Measurements from ENCODE around the gene CACUL1. TPM values are rescaled to one million over a fixed set of nuclear protein-coding genes. Genes with fewer than 3 reads are reported as not detected.
A peak's percentile ranks its signal among the peaks of the same experiment; 100 is the strongest.

Gene CACUL1
- total and polyA plus RNA-seq, 11 donors: 4.6 to 38.7 (median 23.9) TPM

DNA sequence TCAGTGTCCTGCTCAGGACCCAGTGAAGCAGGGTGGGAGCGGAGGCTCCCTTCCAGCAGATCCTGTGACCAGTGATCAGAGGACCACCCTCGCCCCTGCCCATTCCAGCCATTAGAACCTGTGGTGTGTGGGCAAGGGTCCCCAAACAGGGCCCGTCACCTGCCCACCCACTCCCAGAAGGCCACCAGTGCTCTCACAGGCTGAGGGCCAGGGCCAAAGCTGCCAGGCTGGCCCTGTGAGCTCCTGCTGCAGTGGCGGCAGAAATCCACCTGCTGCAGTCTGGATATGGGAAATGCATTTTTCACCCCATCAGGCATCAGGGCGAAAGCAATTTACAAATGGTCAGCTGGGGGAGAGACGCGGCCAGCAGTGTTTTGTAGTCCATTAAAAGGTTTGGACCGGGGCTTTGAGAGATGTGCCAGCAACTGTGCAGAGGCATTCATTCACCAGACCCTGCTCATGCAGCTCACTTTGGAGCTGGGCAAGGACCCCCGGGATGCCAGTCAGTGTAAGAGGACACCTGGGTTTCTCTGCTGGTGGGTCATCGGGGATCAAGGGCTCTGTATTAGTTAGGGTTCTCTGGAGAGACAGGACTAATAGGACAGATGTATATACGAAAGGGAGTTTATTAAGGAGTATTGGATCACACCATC, 84.2 kb downstream of the CACUL1 start:
- ATAC-seq: no peak
- 90 to 97% (median 95%) methylated on average over 11 of the region's 11 CpGs for WGBS, 4 donors
- no peak overlapping the region for H3K27ac ChIP-seq
- intact Hi-C loops (cut with DNase I): no loop called here
- H3K4me1 ChIP-seq: peaks cover 0 to 33% (median 19%) of the 10 kb centered on the region in 12 donors
- H3K9me3 ChIP-seq: no peaks in the 10 kb centered on the region
- peaks cover 0 to 12% (median 4%) of the 10 kb centered on the region in 9 donors for H3K36me3 ChIP-seq
- TF ChIP-seq, protein P1, sequence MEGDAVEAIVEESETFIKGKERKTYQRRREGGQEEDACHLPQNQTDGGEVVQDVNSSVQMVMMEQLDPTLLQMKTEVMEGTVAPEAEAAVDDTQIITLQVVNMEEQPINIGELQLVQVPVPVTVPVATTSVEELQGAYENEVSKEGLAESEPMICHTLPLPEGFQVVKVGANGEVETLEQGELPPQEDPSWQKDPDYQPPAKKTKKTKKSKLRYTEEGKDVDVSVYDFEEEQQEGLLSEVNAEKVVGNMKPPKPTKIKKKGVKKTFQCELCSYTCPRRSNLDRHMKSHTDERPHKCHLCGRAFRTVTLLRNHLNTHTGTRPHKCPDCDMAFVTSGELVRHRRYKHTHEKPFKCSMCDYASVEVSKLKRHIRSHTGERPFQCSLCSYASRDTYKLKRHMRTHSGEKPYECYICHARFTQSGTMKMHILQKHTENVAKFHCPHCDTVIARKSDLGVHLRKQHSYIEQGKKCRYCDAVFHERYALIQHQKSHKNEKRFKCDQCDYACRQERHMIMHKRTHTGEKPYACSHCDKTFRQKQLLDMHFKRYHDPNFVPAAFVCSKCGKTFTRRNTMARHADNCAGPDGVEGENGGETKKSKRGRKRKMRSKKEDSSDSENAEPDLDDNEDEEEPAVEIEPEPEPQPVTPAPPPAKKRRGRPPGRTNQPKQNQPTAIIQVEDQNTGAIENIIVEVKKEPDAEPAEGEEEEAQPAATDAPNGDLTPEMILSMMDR (IDR thresholded peaks at IDR 0.05): no peak
- TF ChIP-seq POLR2A (IDR thresholded peaks at IDR 0.05): no peak
- no peaks in the 10 kb centered on the region for H3K27me3 ChIP-seq
- no peak for DNase-seq
- no peak overlapping the region for H3K4me3 ChIP-seq

DNA sequence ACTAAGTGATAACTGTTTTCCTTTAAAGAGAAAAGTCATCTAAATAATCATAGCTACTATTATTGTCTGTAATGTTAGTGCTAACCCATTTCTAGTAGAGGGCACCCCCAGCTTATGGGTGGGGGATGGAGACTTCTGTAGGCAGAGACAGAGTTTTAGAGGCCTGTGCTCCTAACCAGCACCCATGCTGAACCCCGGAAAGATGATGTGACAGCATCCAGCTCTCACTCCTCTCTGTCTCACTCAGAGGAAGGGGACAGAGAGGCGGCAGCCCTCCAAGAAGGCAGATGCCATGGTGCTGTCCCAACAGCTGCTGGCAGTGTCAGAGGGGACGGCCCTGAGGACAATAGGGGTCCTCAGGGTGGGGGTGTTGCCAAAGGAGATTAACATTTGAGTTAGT, 84.9 kb downstream of the CACUL1 start:
- Histone ChIP-seq H3K4me3 (peak overlapping the region in 3 of 12 donors; percentile 9 to 41 (median 12)), H3K9me3 (no peaks in the 10 kb centered on the region), H3K27ac (peak overlapping the region in 2 of 12 donors; percentile 7 to 28), H3K4me1 (peaks cover 0 to 33% (median 19%) of the 10 kb centered on the region in 12 donors), H3K36me3 (peaks cover 0 to 12% (median 0%) of the 10 kb centered on the region in 9 donors), H3K27me3 (no peaks in the 10 kb centered on the region)
- 67 to 94% (median 74%) methylated on average over 3 of the region's 3 CpGs for WGBS, 4 donors
- DNase-seq: no peak
- ATAC-seq: no peak
- no peak for TF ChIP-seq POLR2A (IDR thresholded peaks at IDR 0.05)
- TF ChIP-seq, protein P1 (IDR thresholded peaks at IDR 0.05): no peak
- intact Hi-C loops (cut with DNase I): no loop called here

DNA sequence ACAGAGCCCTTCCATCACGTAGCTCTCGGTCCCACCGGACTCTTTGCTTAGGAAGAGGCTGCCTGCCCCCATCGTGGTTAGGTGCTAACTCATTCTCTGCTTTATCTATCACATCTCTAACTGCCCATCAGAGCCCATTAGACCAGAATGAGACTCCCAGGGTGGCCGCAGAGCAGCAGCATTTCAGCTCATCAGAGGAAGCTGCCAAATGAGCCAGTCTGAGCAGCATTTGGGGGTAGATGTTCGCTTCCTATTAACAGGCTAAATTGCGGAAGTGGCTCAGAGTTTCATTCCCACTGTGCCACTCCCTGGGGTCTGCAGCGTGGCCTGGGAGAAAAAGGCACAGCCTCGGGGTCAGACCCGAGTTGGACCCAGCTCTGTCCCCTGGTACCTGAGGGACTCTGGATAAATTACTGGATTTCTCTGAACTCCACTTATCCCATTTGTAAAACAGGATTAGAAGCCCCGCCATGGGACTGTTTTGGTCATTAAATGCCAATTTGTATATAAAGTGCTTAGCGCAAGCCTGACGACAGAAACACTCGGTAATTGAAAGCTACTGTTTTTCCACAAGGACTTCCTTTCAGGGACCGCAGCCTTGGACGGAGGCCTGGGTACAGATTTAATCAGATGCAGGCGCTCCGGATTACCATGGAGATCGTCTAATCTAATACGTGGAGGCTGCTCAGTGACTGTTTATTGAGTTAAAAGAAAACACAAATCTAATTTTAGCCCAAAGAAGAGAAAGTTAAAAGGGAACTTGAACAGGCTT, 85.6 kb downstream of the CACUL1 start:
- peak overlapping the region in 3 of 12 donors; percentile 9 to 41 (median 12) for H3K4me3 ChIP-seq
- no peaks in the 10 kb centered on the region for H3K27me3 ChIP-seq
- H3K36me3 ChIP-seq: peaks cover 0 to 8% (median 0%) of the 10 kb centered on the region in 9 donors
- 35 to 43% (median 38%) methylated on average over 20 of the region's 20 CpGs for WGBS, 4 donors
- peak overlapping the region in 1 of 12 donors; percentile 34 for H3K27ac ChIP-seq
- ATAC-seq: peak in 1 of 4 donors; percentile 48
- TF ChIP-seq POLR2A (IDR thresholded peaks at IDR 0.05): no peak
- TF ChIP-seq, protein P1 (IDR thresholded peaks at IDR 0.05): no peak
- H3K9me3 ChIP-seq: no peaks in the 10 kb centered on the region
- intact Hi-C loops (cut with DNase I): no loop called here
- peak in 2 of 5 donors; percentile 38 to 45 for DNase-seq
- H3K4me1 ChIP-seq: peaks cover 0 to 33% (median 19%) of the 10 kb centered on the region in 12 donors

All from heart left ventricle (tissue), 16 donors.